ENCODE data around the gene ZBTB43. TPM values are rescaled to one million over a fixed set of nuclear protein-coding genes. Genes with fewer than 3 reads are reported as not detected.

Gene ZBTB43
- total and polyA plus RNA-seq, 11 donors = 10.7 to 42.8 (median 33.7) TPM

DNA sequence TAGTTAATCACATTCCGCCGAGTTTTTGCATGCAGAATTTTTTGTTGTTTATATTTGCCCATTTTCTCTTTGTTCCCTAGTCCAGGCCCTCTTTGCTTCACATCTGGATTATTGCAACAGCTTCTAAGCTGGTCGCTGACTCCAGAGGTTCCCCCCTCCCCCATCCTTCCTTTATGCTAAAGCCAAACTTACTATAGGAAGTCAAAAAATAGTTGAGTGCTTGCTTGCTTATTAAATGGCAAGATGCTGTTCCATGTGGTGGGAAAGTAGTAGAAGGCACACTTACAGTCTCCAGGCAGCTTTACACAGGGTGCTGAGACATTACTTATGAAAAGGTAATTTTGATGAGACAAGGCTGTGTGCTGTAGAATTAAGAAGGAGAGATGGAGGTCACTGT, 56.9 kb downstream of the ZBTB43 start:
- 22 to 27% (median 24%) methylated on average over 3 of the region's 3 CpGs for WGBS, 4 donors
- Histone ChIP-seq H3K4me1 (peaks cover 0 to 39% (median 28%) of the 10 kb centered on the region in 12 donors), H3K27ac (peak overlapping the region in 11 of 12 donors; percentile 5 to 97 (median 91)), H3K36me3 (peaks cover 0 to 32% (median 19%) of the 10 kb centered on the region in 9 donors), H3K4me3 (peak overlapping the region; percentile 87 to 99 (median 94)), H3K27me3 (no peaks in the 10 kb centered on the region), H3K9me3 (no peaks in the 10 kb centered on the region)
- ATAC-seq (peak in 2 of 4 donors; percentile 2 to 6), DNase-seq (no peak)
- intact Hi-C loops (cut with DNase I) = loop anchor here in 2 of 10 donors (2.0 kb wide), 1 partner anchor 53 kb away; the partner anchor contains the start of gene RALGPS1 (in 2 of the 2)
- TF ChIP-seq, protein P1, sequence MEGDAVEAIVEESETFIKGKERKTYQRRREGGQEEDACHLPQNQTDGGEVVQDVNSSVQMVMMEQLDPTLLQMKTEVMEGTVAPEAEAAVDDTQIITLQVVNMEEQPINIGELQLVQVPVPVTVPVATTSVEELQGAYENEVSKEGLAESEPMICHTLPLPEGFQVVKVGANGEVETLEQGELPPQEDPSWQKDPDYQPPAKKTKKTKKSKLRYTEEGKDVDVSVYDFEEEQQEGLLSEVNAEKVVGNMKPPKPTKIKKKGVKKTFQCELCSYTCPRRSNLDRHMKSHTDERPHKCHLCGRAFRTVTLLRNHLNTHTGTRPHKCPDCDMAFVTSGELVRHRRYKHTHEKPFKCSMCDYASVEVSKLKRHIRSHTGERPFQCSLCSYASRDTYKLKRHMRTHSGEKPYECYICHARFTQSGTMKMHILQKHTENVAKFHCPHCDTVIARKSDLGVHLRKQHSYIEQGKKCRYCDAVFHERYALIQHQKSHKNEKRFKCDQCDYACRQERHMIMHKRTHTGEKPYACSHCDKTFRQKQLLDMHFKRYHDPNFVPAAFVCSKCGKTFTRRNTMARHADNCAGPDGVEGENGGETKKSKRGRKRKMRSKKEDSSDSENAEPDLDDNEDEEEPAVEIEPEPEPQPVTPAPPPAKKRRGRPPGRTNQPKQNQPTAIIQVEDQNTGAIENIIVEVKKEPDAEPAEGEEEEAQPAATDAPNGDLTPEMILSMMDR (IDR thresholded peaks at IDR 0.05) = no peak
- no peak for TF ChIP-seq POLR2A (IDR thresholded peaks at IDR 0.05)

DNA sequence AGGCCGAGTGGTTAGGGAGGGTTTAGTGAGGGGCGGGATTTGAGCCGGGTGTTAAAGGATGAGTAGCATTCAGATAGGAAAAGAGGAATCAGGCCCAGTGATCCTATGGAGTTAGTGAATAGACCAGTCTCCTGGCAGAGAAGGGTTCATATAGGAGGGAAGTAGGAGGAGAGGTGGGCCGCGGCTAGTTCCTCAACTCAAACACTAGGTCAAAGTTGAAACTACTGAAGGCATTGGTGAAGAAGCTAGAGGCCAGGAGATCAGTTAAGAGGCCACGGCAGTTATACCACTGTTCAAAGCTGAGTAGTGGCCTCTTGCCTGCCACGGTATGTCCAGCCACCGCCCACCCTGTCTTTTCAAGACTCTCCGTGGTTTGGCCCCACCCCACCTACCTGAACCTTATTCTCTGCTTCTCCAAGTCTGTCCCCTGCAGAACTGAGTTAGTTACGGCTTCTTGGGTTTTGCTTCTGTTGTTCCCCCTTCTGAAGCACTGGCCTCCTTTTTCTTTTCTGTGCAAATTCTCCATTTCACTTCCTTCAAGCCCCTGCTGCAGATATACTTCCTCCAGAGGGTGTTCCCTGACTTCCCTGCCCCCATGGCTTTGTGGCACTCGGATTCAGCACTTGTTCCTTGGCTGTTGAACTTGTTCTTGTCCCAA, 57.4 kb downstream of the ZBTB43 start:
- DNase-seq (no peak), ATAC-seq (peak in 3 of 4 donors; percentile 14 to 34 (median 25))
- intact Hi-C loops (cut with DNase I) = no loop called here
- WGBS, 4 donors = 45 to 49% (median 47%) methylated on average over 11 of the region's 11 CpGs
- TF ChIP-seq POLR2A (IDR thresholded peaks at IDR 0.05) = no peak
- TF ChIP-seq, protein P1 (IDR thresholded peaks at IDR 0.05) = no peak
- Histone ChIP-seq H3K4me3 (peak overlapping the region in 10 of 12 donors; percentile 19 to 98 (median 94)), H3K36me3 (peaks cover 0 to 37% (median 19%) of the 10 kb centered on the region in 9 donors), H3K4me1 (peaks cover 0 to 40% (median 28%) of the 10 kb centered on the region in 12 donors), H3K27me3 (no peaks in the 10 kb centered on the region), H3K9me3 (no peaks in the 10 kb centered on the region), H3K27ac (peak overlapping the region in 6 of 12 donors; percentile 5 to 94 (median 62))

DNA sequence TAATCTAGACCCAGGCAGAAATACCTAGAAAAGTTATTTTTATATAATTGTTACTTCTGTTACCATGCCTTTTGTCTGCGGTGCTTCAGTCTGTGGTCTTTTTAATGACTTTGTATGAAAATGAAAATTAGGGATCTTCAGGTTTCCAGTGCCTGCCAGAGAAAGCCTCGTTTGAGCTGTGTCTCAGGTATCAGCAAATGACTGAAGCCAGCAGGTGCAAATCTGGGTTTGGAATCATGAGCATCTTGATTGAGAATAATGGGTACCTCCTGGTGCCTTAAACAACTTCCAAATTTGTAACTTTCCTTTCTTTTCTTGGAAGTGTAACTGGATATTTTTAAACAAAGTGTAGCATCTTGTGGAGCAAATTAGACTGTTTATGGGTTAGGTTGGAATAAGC, 59.9 kb downstream of the ZBTB43 start:
- TF ChIP-seq POLR2A (IDR thresholded peaks at IDR 0.05) = no peak
- TF ChIP-seq, protein P1 (IDR thresholded peaks at IDR 0.05) = no peak
- peaks cover 0 to 45% (median 29%) of the 10 kb centered on the region in 12 donors for H3K4me1 ChIP-seq

DNA sequence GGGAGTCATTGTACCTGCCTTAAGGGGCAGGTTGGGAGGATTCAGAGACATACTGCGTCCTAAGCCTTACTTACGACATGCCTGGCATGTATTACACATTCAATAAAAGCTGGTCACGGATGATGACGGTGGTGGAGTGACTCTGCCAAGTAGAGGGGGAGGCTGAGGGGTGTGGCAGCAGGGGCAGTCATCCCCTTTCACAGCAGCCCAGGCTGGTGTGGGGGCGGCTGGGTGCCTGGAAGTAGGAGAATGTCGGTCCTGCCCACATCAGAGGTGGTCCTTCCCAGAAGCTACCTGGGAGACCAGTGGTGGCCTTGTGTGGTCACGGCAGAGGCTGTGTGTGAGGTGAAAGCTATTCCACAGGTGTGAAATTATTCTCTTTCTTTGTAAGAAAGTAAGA, 64.5 kb downstream of the ZBTB43 start:
- Histone ChIP-seq H3K9me3 (no peaks in the 10 kb centered on the region), H3K27me3 (no peaks in the 10 kb centered on the region), H3K27ac (no peak overlapping the region), H3K36me3 (peaks cover 0 to 36% (median 22%) of the 10 kb centered on the region in 9 donors), H3K4me1 (peaks cover 0 to 17% (median 5%) of the 10 kb centered on the region in 12 donors), H3K4me3 (no peak overlapping the region)
- intact Hi-C loops (cut with DNase I) = no loop called here
- WGBS, 4 donors = 87 to 93% (median 92%) methylated on average over 7 of the region's 7 CpGs
- TF ChIP-seq, protein P1 (IDR thresholded peaks at IDR 0.05) = no peak
- TF ChIP-seq POLR2A (IDR thresholded peaks at IDR 0.05) = no peak
- no peak for DNase-seq
- peak in 2 of 4 donors; percentile 11 to 29 for ATAC-seq

More for the DNA sequence above, 59.9 kb downstream of the ZBTB43 start:
- Histone ChIP-seq H3K4me3 (no peak overlapping the region), H3K27ac (no peak overlapping the region), H3K9me3 (no peaks in the 10 kb centered on the region), H3K36me3 (peaks cover 0 to 44% (median 28%) of the 10 kb centered on the region in 9 donors), H3K27me3 (no peaks in the 10 kb centered on the region)
- no peak for ATAC-seq
- WGBS, 4 donors = 65 to 74% (median 69%) methylated on average over 2 of the region's 2 CpGs
- intact Hi-C loops (cut with DNase I) = no loop called here
- no peak for DNase-seq
